ENCODE measurements around the gene TIAM1. TPM values are rescaled to one million over a fixed set of nuclear protein-coding genes. Genes with fewer than 3 reads are reported as not detected.
A peak's percentile ranks its signal among the peaks of the same experiment; 100 is the strongest.

Gene TIAM1
- total RNA-seq, 2 donors from 2014 or later = 54.2 to 68.7 TPM

DNA sequence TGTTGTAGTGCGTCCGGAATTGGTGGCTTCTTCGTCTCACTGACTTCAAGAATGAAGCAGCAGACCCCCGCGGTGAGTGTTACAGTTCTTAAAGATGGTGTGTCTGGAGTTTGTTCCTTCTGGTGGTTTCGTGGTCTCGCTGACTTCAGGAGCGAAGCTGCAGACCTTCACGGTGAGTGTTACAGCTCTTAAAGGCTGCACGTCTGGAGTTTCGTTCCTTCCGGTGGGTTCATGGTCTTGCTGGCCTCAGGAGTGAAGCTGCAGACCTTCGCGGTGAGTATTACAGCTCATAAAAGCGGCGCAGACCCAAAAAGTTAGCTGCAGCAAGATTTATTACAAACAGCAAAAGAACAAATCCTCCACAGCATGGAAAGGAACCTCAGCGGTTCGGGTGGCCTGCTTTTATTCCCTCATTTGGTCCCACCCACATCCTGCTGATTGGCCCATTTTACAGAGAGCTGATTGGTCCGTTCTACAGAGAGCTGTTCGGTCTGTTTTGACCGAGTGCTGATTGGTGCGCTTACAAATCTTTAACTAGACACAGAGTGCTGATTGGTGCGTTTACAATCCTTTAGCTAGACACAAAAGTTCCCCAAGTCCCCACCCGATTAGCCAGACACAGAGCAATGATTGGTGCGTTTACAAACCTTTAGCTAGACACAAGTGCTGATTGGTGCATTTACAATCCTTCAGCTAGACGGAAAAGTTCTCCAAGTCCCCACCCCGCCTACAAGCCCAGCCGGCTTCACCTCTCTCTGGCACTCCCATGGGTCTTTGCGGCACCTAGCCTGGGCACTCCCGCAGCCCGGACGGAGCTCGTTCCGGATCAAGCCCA lies 256.2 kb downstream of the TIAM1 start:
- H3K27ac Mint-ChIP-seq = no peak overlapping the region
- H3K36me3 Mint-ChIP-seq (ENCODE audit: low read depth) = peaks cover 2% of the 10 kb centered on the region
- H3K27me3 Mint-ChIP-seq = peaks cover 18% of the 10 kb centered on the region
- peaks cover 9% of the 10 kb centered on the region for H3K4me1 Mint-ChIP-seq
- no peak for ATAC-seq
- peak overlapping the region; percentile 28 for H3K4me3 Mint-ChIP-seq
- H3K9me3 ChIP-seq (ENCODE audit: control insufficient read depth, low read length, poor library complexity, severe bottlenecking) = no peaks in the 10 kb centered on the region
- no peak for DNase-seq

DNA sequence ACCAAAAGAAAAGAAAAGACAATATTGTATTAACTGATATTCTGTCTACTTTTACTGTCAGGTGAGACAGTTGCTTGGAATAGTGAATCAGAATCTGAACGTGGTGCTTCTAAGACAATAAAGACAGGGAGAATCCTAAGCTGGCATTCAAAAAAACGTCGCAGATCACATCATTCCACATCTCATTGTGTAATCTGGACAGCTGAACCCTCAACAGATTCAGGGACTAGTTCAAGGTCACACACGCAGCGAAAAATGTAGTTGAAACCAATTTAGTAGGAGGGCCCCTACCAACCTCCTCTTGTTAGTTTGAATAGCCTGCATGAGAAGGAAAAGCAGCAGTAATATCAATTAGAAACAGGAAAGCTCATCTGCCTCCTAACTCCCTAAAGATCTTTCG lies 259.4 kb downstream of the TIAM1 start:
- Mint-ChIP-seq H3K4me1 (peaks cover 9% of the 10 kb centered on the region), H3K36me3 (ENCODE audit: low read depth) (peaks cover 2% of the 10 kb centered on the region), H3K27ac (no peak overlapping the region), H3K4me3 (no peak overlapping the region), H3K27me3 (peaks cover 14% of the 10 kb centered on the region)
- DNase-seq (no peak), ATAC-seq (no peak)
- no peaks in the 10 kb centered on the region for H3K9me3 ChIP-seq (ENCODE audit: control insufficient read depth, low read length, poor library complexity, severe bottlenecking)

GRCh38 chr21:31078796-31079195 lies 265.3 kb downstream of the TIAM1 start:
- no peak overlapping the region for H3K4me3 Mint-ChIP-seq
- H3K27me3 Mint-ChIP-seq = peaks cover 14% of the 10 kb centered on the region
- DNase-seq (no peak), ATAC-seq (no peak)
- H3K9me3 ChIP-seq (ENCODE audit: control insufficient read depth, low read length, poor library complexity, severe bottlenecking) = no peaks in the 10 kb centered on the region
- peaks cover 9% of the 10 kb centered on the region for H3K4me1 Mint-ChIP-seq
- peaks cover 4% of the 10 kb centered on the region for H3K36me3 Mint-ChIP-seq (ENCODE audit: low read depth)
- peak overlapping the region; percentile 19 for H3K27ac Mint-ChIP-seq

DNA sequence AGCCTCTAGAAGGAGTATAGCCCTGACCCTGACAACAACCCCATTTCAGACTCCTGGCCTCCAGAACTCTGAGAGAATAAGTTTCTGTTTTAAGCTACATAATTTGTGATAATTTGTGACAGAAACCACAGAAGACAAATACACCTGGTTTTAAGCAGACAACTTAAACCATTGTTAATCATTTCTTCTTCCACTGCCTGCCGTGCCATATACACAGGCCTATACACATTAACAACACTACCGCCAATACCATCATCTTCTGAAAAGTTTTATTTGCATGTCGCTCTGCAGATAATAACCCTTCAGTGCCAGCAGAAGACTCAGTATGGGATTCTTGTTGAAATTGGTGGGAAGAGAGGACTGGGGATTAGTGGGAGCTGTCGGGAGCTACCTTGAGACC lies 265.8 kb downstream of the TIAM1 start:
- peak overlapping the region; percentile 19 for H3K27ac Mint-ChIP-seq
- peaks cover 9% of the 10 kb centered on the region for H3K4me1 Mint-ChIP-seq
- no peak overlapping the region for H3K4me3 Mint-ChIP-seq
- H3K27me3 Mint-ChIP-seq = peaks cover 16% of the 10 kb centered on the region
- no peaks in the 10 kb centered on the region for H3K9me3 ChIP-seq (ENCODE audit: control insufficient read depth, low read length, poor library complexity, severe bottlenecking)
- DNase-seq = no peak
- H3K36me3 Mint-ChIP-seq (ENCODE audit: low read depth) = peaks cover 4% of the 10 kb centered on the region
- no peak for ATAC-seq

DNA sequence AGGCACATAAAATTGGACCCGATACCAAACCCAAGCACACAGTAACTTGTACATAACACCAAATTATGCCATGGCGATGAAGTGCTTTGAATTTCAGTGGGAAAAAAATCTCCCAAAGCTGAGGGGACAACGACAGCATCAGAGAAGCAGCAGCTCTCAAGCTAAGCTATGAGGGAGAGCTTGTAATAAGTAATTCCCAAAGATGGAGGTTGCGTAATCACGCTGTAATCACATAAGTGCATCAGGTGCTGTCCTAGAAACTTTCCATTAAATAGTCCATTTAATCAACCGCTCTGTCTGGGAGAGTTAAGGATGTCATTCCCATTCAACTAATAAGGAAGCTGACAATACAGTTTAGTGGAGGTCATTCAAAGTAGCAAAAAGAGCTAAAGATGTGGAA lies 268.2 kb downstream of the TIAM1 start:
- H3K27me3 Mint-ChIP-seq = peaks cover 36% of the 10 kb centered on the region
- no peak overlapping the region for H3K27ac Mint-ChIP-seq
- no peak for DNase-seq
- ATAC-seq = no peak
- peaks cover 4% of the 10 kb centered on the region for H3K36me3 Mint-ChIP-seq (ENCODE audit: low read depth)
- peaks cover 11% of the 10 kb centered on the region for H3K4me1 Mint-ChIP-seq
- no peak overlapping the region for H3K4me3 Mint-ChIP-seq
- H3K9me3 ChIP-seq (ENCODE audit: control insufficient read depth, low read length, poor library complexity, severe bottlenecking) = no peaks in the 10 kb centered on the region

- peaks cover 4% of the 10 kb centered on the region for H3K36me3 Mint-ChIP-seq (ENCODE audit: low read depth)
- peaks cover 2% of the 10 kb centered on the region for H3K4me1 Mint-ChIP-seq
- no peak overlapping the region for H3K27ac Mint-ChIP-seq
Observed at GRCh38 chr21:31072533-31072932, 271.5 kb downstream of the TIAM1 start.

More at GRCh38 chr21:31072533-31072932, 271.5 kb downstream of the TIAM1 start:
- H3K9me3 ChIP-seq (ENCODE audit: control insufficient read depth, low read length, poor library complexity, severe bottlenecking) = no peaks in the 10 kb centered on the region
- Mint-ChIP-seq H3K4me3 (no peak overlapping the region), H3K27me3 (peaks cover 47% of the 10 kb centered on the region)
- ATAC-seq (no peak), DNase-seq (no peak)
